ENCODE results near the gene ZNF433. TPM values are rescaled to one million over a fixed set of nuclear protein-coding genes. Genes with fewer than 3 reads are reported as not detected.

The ZNF433 gene
- total RNA-seq, 1 donor from 2014 or later: 8.2 TPM

DNA sequence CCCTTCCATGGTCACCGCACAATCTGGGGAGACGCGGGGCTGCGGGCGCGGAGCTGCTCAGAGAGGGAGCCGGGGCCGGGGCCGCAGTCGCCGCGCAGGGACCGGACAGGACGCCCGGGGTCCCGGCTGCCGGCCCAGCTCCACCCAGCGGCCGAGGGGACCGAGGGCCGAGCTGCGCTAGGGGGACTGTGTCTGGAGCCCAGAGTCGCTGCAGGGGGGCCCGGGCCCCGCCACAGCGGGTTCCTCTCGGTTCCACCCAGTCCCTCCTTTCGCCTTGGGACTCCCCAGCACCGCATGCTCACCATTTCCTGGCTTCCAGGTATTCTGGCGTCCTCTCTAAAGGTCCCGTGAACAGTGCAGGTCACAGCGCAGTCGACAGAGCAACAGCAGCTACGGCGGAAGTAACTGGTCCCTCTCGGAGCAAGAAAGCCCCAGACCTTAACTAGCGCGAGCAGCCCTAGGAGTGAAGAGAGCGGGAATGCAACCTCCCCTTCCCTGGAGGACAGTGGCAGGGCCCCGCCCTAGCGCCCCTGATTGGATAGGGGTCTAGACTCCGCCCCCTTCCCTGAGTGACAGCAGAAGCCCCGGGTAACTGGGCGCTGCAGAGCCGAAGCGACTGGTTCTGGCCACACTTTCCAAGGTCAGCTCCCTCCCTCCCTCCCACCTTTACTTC lies 17.2 kb upstream of the ZNF433 start, which contains the start of gene ZNF878:
Gene ZNF878 (minus strand): TSS at position 465 of the 673 bp plus-strand sequence. CDS start 160 bp downstream, at position 305.
- H3K9me3 Mint-ChIP-seq: peaks cover 33% of the 10 kb centered on the region
- H3K4me1 Mint-ChIP-seq: peaks cover 5% of the 10 kb centered on the region
- Histone ChIP-seq H3K9ac (peak within 1 kb of the TSS; percentile 36), H3K4me3 (peak within 1 kb of the TSS; percentile 79), H3K4me1 (peaks cover 3% of the 10 kb centered on the region), H3K27me3 (peaks cover 19% of the 10 kb centered on the region), H3K9me3 (ENCODE audit: low read depth) (no peaks in the 10 kb centered on the region), H3K4me2 (peak within 1 kb of the TSS; percentile 92), H3K27ac (peak within 1 kb of the TSS; percentile 87), H3K79me2 (ENCODE audit: low read depth) (peaks cover 4% of the 10 kb centered on the region), H2AFZ (replicated peaks) (peak within 1 kb of the TSS; percentile 75), H4K20me1 (ENCODE audit: low read depth) (no peaks in the 10 kb centered on the region), H3F3A (ENCODE audit: low read depth) (peaks cover 9% of the 10 kb centered on the region), H3K36me3 (no peaks in the 10 kb centered on the region)
- DNase-seq (ENCODE audit: low spot score): peak; percentile 99
- peaks cover 11% of the 10 kb centered on the region for H3K36me3 Mint-ChIP-seq
- peak within 1 kb of the TSS; percentile 33 for H3K27ac Mint-ChIP-seq
- peaks cover 13% of the 10 kb centered on the region for H3K27me3 Mint-ChIP-seq (ENCODE audit: insufficient read depth, low read depth)
- no peak for TF ChIP-seq EZH2 (IDR thresholded peaks at IDR 0.05)
- no peak for TF ChIP-seq EZH2phosphoT487 (IDR thresholded peaks at IDR 0.05)
- TF ChIP-seq, protein P1, sequence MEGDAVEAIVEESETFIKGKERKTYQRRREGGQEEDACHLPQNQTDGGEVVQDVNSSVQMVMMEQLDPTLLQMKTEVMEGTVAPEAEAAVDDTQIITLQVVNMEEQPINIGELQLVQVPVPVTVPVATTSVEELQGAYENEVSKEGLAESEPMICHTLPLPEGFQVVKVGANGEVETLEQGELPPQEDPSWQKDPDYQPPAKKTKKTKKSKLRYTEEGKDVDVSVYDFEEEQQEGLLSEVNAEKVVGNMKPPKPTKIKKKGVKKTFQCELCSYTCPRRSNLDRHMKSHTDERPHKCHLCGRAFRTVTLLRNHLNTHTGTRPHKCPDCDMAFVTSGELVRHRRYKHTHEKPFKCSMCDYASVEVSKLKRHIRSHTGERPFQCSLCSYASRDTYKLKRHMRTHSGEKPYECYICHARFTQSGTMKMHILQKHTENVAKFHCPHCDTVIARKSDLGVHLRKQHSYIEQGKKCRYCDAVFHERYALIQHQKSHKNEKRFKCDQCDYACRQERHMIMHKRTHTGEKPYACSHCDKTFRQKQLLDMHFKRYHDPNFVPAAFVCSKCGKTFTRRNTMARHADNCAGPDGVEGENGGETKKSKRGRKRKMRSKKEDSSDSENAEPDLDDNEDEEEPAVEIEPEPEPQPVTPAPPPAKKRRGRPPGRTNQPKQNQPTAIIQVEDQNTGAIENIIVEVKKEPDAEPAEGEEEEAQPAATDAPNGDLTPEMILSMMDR (IDR thresholded peaks at IDR 0.05): peak; percentile 40
- peak within 1 kb of the TSS; percentile 95 for H3K4me3 Mint-ChIP-seq

DNA sequence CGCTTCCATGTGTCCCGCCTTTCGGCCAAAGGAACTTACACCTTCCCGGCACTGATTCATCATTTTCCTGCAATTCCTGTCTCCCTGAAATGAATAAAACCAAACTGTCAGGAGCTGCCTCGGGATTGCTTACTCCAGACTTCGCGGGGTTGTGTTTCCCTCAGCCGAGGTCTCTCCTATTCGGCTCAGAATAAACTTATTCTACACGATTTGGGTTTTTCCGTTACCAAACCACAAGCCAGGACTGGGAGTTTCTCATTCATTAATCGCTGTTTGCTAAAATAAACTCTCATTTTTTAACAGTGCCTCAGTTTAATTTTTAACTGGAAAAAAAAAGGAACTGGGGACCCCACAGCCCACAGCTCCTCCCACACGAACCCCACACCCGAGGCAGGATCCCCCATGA lies 16.6 kb upstream of the ZNF433 start:
- Histone ChIP-seq H3K36me3 (no peaks in the 10 kb centered on the region), H4K20me1 (ENCODE audit: low read depth) (no peaks in the 10 kb centered on the region), H3K4me2 (peak overlapping the region; percentile 92), H3F3A (ENCODE audit: low read depth) (peaks cover 9% of the 10 kb centered on the region), H3K27ac (peak overlapping the region; percentile 87), H3K9ac (peak overlapping the region; percentile 36), H3K4me1 (peaks cover 3% of the 10 kb centered on the region), H3K4me3 (peak overlapping the region; percentile 79), H2AFZ (replicated peaks) (peak overlapping the region; percentile 75), H3K79me2 (ENCODE audit: low read depth) (peaks cover 4% of the 10 kb centered on the region), H3K9me3 (ENCODE audit: low read depth) (no peaks in the 10 kb centered on the region), H3K27me3 (peaks cover 19% of the 10 kb centered on the region)
- Mint-ChIP-seq H3K4me1 (peaks cover 5% of the 10 kb centered on the region), H3K36me3 (peaks cover 13% of the 10 kb centered on the region), H3K27me3 (ENCODE audit: insufficient read depth, low read depth) (peaks cover 11% of the 10 kb centered on the region), H3K27ac (no peak overlapping the region), H3K4me3 (peak overlapping the region; percentile 87), H3K9me3 (peaks cover 33% of the 10 kb centered on the region)
- TF ChIP-seq EZH2 (IDR thresholded peaks at IDR 0.05) (no peak), EZH2phosphoT487 (IDR thresholded peaks at IDR 0.05) (no peak)
- TF ChIP-seq, protein P1 (IDR thresholded peaks at IDR 0.05): no peak
- DNase-seq (ENCODE audit: low spot score): no peak

DNA sequence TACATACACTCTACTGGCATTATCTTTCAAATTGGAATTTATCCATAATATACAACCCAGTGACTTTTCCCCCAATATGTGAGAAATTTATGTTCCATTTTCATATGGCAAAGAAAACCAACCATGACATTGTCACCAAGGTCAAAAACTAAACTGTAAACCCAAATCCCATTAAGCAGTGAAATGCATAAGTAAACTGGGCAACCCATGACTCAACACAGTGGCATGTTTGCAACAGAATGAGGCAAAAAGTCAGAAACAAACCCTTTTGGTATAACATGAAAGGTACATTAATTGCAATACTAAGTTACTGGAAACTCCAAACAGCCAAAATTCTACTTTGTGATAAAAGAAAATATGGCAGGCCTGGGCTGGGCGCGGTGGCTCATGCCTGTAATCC lies 12.4 kb upstream of the ZNF433 start:
- peaks cover 19% of the 10 kb centered on the region for H3K36me3 ChIP-seq

More for the DNA sequence above, 12.4 kb upstream of the ZNF433 start:
- H3K4me3 Mint-ChIP-seq: no peak overlapping the region
- peaks cover 40% of the 10 kb centered on the region for H3K36me3 Mint-ChIP-seq
- no peak overlapping the region for H3K4me3 ChIP-seq
- TF ChIP-seq, protein P1 (IDR thresholded peaks at IDR 0.05): no peak
- no peak for TF ChIP-seq EZH2 (IDR thresholded peaks at IDR 0.05)
- no peak for TF ChIP-seq EZH2phosphoT487 (IDR thresholded peaks at IDR 0.05)
- no peaks in the 10 kb centered on the region for H4K20me1 ChIP-seq (ENCODE audit: low read depth)
- H3K27ac Mint-ChIP-seq: no peak overlapping the region
- DNase-seq (ENCODE audit: low spot score): no peak
- no peak overlapping the region for H3K27ac ChIP-seq
- H3K4me1 ChIP-seq: no peaks in the 10 kb centered on the region
- H3K9me3 Mint-ChIP-seq: peaks cover 58% of the 10 kb centered on the region
- H3K4me1 Mint-ChIP-seq: peaks cover 4% of the 10 kb centered on the region
- H3K79me2 ChIP-seq (ENCODE audit: low read depth): peaks cover 4% of the 10 kb centered on the region
- no peak overlapping the region for H2AFZ ChIP-seq (replicated peaks)
- peaks cover 7% of the 10 kb centered on the region for H3K27me3 ChIP-seq
- H3K4me2 ChIP-seq: no peak overlapping the region
- H3K27me3 Mint-ChIP-seq (ENCODE audit: insufficient read depth, low read depth): peaks cover 3% of the 10 kb centered on the region
- H3K9ac ChIP-seq: no peak overlapping the region
- H3F3A ChIP-seq (ENCODE audit: low read depth): peaks cover 16% of the 10 kb centered on the region
- H3K9me3 ChIP-seq (ENCODE audit: low read depth): peaks cover 21% of the 10 kb centered on the region

All from neural progenitor cell (in vitro differentiated cells).